ENCODE data around the gene NPHP4.
"Not testable (repeated sequence)": the region's sequence is repeated elsewhere in the genome, so short reads cannot be mapped to it uniquely, and the experiment has no call there.

The NPHP4 gene

GRCh38 chr1:5895446-5896406 lies 96.5 kb downstream of the NPHP4 start:
- Histone ChIP-seq H3K79me2 (ENCODE audit: control insufficient read depth, low read length) (no peaks in the 10 kb centered on the region), H3K9me2 (replicated peaks; ENCODE audit: control insufficient read depth, low read length) (no peaks in the 10 kb centered on the region), H3K4me1 (ENCODE audit: control insufficient read depth, low read length) (no peaks in the 10 kb centered on the region), H4K20me1 (ENCODE audit: control insufficient read depth, insufficient read depth, low read depth, low read length) (no peaks in the 10 kb centered on the region), H3K36me3 (ENCODE audit: control insufficient read depth, low read length) (no peaks in the 10 kb centered on the region), H3K27ac (ENCODE audit: low read depth, low read length) (no peak overlapping the region), H3K4me2 (ENCODE audit: low read length) (no peak overlapping the region), H3K27me3 (ENCODE audit: control insufficient read depth, low read length) (no peaks in the 10 kb centered on the region), H3K4me3 (ENCODE audit: low read length) (no peak overlapping the region), H3F3A (ENCODE audit: control insufficient read depth, insufficient read depth) (no peaks in the 10 kb centered on the region), H3K9me3 (ENCODE audit: control insufficient read depth, insufficient read depth, low read length) (no peaks in the 10 kb centered on the region)
- TF ChIP-seq CTCF (IDR thresholded peaks at IDR 0.05; ENCODE audit: low read depth, low read length, poor library complexity, severe bottlenecking) (no peak), EZH2phosphoT487 (IDR thresholded peaks at IDR 0.05; ENCODE audit: borderline replicate concordance, low read length) (no peak)

DNA sequence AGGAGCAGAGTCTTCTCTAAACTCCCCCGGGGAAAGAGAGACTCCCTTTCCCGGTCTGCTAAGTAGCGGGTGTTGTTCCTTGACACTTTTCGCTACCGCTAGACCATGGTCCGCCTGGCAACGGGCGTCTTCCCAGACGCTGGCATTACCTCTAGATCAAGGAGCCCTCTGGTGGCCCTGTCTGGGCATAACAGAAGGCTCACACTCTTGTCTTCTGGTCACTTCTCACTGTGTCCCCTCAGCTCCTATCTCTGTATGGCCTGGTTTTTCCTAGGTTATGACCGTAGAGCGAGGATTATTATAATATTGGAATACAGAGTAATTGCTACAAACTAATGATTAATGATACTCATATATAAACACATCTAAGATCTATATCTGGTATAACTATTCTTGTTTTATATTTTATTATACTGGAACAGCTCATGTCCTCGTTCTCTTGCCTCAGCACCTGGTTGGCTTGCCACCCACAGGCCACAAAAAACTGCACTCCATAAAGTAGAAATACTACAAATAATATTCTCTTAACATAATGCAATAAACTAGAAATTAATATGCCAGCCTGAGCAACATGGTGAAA lies 98.4 kb downstream of the NPHP4 start:
- H3F3A ChIP-seq (ENCODE audit: control insufficient read depth, insufficient read depth); H3K27me3 ChIP-seq (ENCODE audit: control insufficient read depth, low read length); H3K4me1 ChIP-seq (ENCODE audit: control insufficient read depth, low read length); H3K27ac ChIP-seq (ENCODE audit: low read depth, low read length); H4K20me1 ChIP-seq (ENCODE audit: control insufficient read depth, insufficient read depth, low read depth, low read length); H3K9me3 ChIP-seq (ENCODE audit: control insufficient read depth, insufficient read depth, low read length); H3K36me3 ChIP-seq (ENCODE audit: control insufficient read depth, low read length); H3K4me3 ChIP-seq (ENCODE audit: low read length); H3K79me2 ChIP-seq (ENCODE audit: control insufficient read depth, low read length); H3K4me2 ChIP-seq (ENCODE audit: low read length); H3K9me2 ChIP-seq (replicated peaks; ENCODE audit: control insufficient read depth, low read length): not testable (repeated sequence)
- TF ChIP-seq CTCF (IDR thresholded peaks at IDR 0.05; ENCODE audit: low read depth, low read length, poor library complexity, severe bottlenecking) = peak; percentile 33

- Histone ChIP-seq H3K27ac (ENCODE audit: low read depth, low read length) (no peak overlapping the region), H3K4me1 (ENCODE audit: control insufficient read depth, low read length) (no peaks in the 10 kb centered on the region), H3K9me2 (replicated peaks; ENCODE audit: control insufficient read depth, low read length) (no peaks in the 10 kb centered on the region), H3K27me3 (ENCODE audit: control insufficient read depth, low read length) (no peaks in the 10 kb centered on the region), H4K20me1 (ENCODE audit: control insufficient read depth, insufficient read depth, low read depth, low read length) (no peaks in the 10 kb centered on the region), H3K4me3 (ENCODE audit: low read length) (no peak overlapping the region), H3F3A (ENCODE audit: control insufficient read depth, insufficient read depth) (no peaks in the 10 kb centered on the region), H3K4me2 (ENCODE audit: low read length) (no peak overlapping the region), H3K9me3 (ENCODE audit: control insufficient read depth, insufficient read depth, low read length) (no peaks in the 10 kb centered on the region), H3K79me2 (ENCODE audit: control insufficient read depth, low read length) (no peaks in the 10 kb centered on the region), H3K36me3 (ENCODE audit: control insufficient read depth, low read length) (no peaks in the 10 kb centered on the region)
- TF ChIP-seq CTCF (IDR thresholded peaks at IDR 0.05; ENCODE audit: low read depth, low read length, poor library complexity, severe bottlenecking) = no peak
- no peak for TF ChIP-seq EZH2phosphoT487 (IDR thresholded peaks at IDR 0.05; ENCODE audit: borderline replicate concordance, low read length)
Measured at GRCh38 chr1:5892329-5892728, 99.9 kb downstream of the NPHP4 start.
